ENCODE measurements around the gene TUBB2A. TPM values are rescaled to one million over a fixed set of nuclear protein-coding genes. Genes with fewer than 3 reads are reported as not detected.
"Not testable (repeated sequence)": the region's sequence is repeated elsewhere in the genome, so short reads cannot be mapped to it uniquely, and the experiment has no call there.

Gene TUBB2A
- total RNA-seq, 2 experiments from 2014 or later = 24.8 to 42.1 TPM

DNA sequence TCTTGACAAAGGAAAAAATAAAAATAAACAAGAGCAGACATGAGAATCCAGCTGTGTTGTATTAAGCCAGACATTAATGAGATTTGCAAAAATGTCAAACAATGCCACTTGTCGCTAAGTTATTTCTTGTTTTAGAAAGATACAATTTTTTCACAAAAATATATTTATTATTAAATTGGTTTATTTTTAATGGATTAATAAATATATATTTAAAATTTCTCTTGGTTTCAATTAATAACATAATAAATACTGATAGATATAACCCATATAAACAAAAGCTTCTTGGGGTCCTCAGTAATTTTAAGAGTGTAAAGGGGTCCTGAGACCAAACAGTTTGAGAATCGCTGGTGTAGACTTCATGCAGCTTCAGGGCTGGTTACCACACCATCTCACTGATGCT, 44.0 kb upstream of the TUBB2A start:
- Histone ChIP-seq H3K9me3 (ENCODE audit: low read length) (no peaks in the 10 kb centered on the region), H4K20me1 (ENCODE audit: insufficient read depth, low read length) (no peaks in the 10 kb centered on the region), H3K36me3 (ENCODE audit: insufficient read depth, low read length) (no peaks in the 10 kb centered on the region), H3K4me1 (ENCODE audit: insufficient read depth, low read length, poor library complexity, severe bottlenecking) (peaks cover 27% of the 10 kb centered on the region), H3K79me2 (ENCODE audit: insufficient read depth, low read depth, low read length) (no peaks in the 10 kb centered on the region), H3K4me3 (ENCODE audit: low read depth, low read length, poor library complexity, severe bottlenecking) (no peak overlapping the region), H3K27ac (ENCODE audit: low read depth, low read length, poor library complexity, severe bottlenecking) (no peak overlapping the region), H3K9me2 (ENCODE audit: insufficient read depth, low read length) (no peaks in the 10 kb centered on the region), H2AFZ (ENCODE audit: low read length) (no peak overlapping the region), H3K4me2 (ENCODE audit: low read length) (no peak overlapping the region)
- TF ChIP-seq EZH2phosphoT487 (IDR thresholded peaks at IDR 0.05; ENCODE audit: borderline replicate concordance, low read depth, low read length) = no peak
- ChIA-PET CTCF (ENCODE audit: unreplicated experiment) (no interaction called here), POLR2A (interaction anchor here (0.6 kb wide), 1 partner anchor 192 kb away, joined by 3 read pairs; no protein-coding TSS in a partner anchor)
- no TSS peak for BruUV-seq (replicated peaks)
- DNase-seq (ENCODE audit: low spot score) = no peak
- intact Hi-C loops (cut with micrococcal nuclease; ENCODE audit: unreplicated experiment) = no loop called here

DNA sequence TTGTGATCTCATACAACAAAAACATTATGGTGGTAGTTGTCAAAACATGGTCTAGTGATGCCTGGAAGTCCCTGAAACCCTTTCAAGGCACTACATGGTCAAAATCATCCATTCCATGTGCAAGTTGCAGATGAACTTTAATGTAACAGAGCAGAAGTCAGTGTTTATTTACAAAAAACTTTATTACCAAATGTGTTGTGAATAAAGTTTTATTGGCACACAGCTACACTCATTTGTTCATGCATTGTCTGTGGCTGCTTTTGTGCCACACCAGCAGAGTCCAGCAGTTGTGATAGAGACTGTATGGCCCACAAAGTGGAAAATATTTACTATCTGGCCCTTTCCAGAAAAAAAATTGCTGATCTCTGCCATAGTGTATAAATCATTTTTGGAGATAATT, 43.3 kb upstream of the TUBB2A start:
- DNase-seq (ENCODE audit: low spot score) = no peak
- no peaks in the 10 kb centered on the region for H3K9me3 ChIP-seq (ENCODE audit: low read length)
- no peaks in the 10 kb centered on the region for H3K36me3 ChIP-seq (ENCODE audit: insufficient read depth, low read length)
- no peaks in the 10 kb centered on the region for H3K9me2 ChIP-seq (ENCODE audit: insufficient read depth, low read length)
- H3K4me2 ChIP-seq (ENCODE audit: low read length) = no peak overlapping the region
- H3K4me3 ChIP-seq (ENCODE audit: low read depth, low read length, poor library complexity, severe bottlenecking) = no peak overlapping the region
- no peaks in the 10 kb centered on the region for H3K79me2 ChIP-seq (ENCODE audit: insufficient read depth, low read depth, low read length)
- ChIA-PET POLR2A (interaction anchor here (0.7 kb wide), 1 partner anchor 9 kb away, joined by 3 read pairs; no protein-coding TSS in a partner anchor), CTCF (ENCODE audit: unreplicated experiment) (no interaction called here)
- H4K20me1 ChIP-seq (ENCODE audit: insufficient read depth, low read length) = no peaks in the 10 kb centered on the region
- H3K27ac ChIP-seq (ENCODE audit: low read depth, low read length, poor library complexity, severe bottlenecking) = no peak overlapping the region
- TF ChIP-seq CTCF (conservative IDR thresholded peaks at IDR 0.05; ENCODE audit: low read length) (no peak), EZH2phosphoT487 (IDR thresholded peaks at IDR 0.05; ENCODE audit: borderline replicate concordance, low read depth, low read length) (no peak)
- H3K4me1 ChIP-seq (ENCODE audit: insufficient read depth, low read length, poor library complexity, severe bottlenecking) = peaks cover 27% of the 10 kb centered on the region
- BruUV-seq (replicated peaks) = no TSS peak
- no peak overlapping the region for H2AFZ ChIP-seq (ENCODE audit: low read length)
- intact Hi-C loops (cut with micrococcal nuclease; ENCODE audit: unreplicated experiment) = no loop called here

- Histone ChIP-seq H3K27ac (ENCODE audit: low read depth, low read length, poor library complexity, severe bottlenecking) (no peak overlapping the region), H3K9me2 (ENCODE audit: insufficient read depth, low read length) (no peaks in the 10 kb centered on the region), H3K4me1 (ENCODE audit: insufficient read depth, low read length, poor library complexity, severe bottlenecking) (peaks cover 19% of the 10 kb centered on the region), H3K4me3 (ENCODE audit: low read depth, low read length, poor library complexity, severe bottlenecking) (no peak overlapping the region), H3K79me2 (ENCODE audit: insufficient read depth, low read depth, low read length) (no peaks in the 10 kb centered on the region), H3K36me3 (ENCODE audit: insufficient read depth, low read length) (no peaks in the 10 kb centered on the region), H3K9me3 (ENCODE audit: low read length) (no peaks in the 10 kb centered on the region), H4K20me1 (ENCODE audit: insufficient read depth, low read length) (no peaks in the 10 kb centered on the region), H2AFZ (ENCODE audit: low read length) (no peak overlapping the region), H3K4me2 (ENCODE audit: low read length) (no peak overlapping the region)
- BruUV-seq (replicated peaks) = no TSS peak
- CTCF ChIA-PET (ENCODE audit: unreplicated experiment) = no interaction called here
- POLR2A ChIA-PET = no interaction called here
- no peak for DNase-seq (ENCODE audit: low spot score)
- no peak for TF ChIP-seq CTCF (conservative IDR thresholded peaks at IDR 0.05; ENCODE audit: low read length)
- TF ChIP-seq EZH2phosphoT487 (IDR thresholded peaks at IDR 0.05; ENCODE audit: borderline replicate concordance, low read depth, low read length) = no peak
- intact Hi-C loops (cut with micrococcal nuclease; ENCODE audit: unreplicated experiment) = no loop called here
Observed at GRCh38 chr6:3199382-3199781, 42.0 kb upstream of the TUBB2A start.

GRCh38 chr6:3197734-3198133, 40.4 kb upstream of the TUBB2A start:
- H3K79me2 ChIP-seq (ENCODE audit: insufficient read depth, low read depth, low read length); H3K9me3 ChIP-seq (ENCODE audit: low read length); H3K4me3 ChIP-seq (ENCODE audit: low read depth, low read length, poor library complexity, severe bottlenecking); DNase-seq (ENCODE audit: low spot score); CTCF ChIA-PET (ENCODE audit: unreplicated experiment); H3K36me3 ChIP-seq (ENCODE audit: insufficient read depth, low read length); H3K9me2 ChIP-seq (ENCODE audit: insufficient read depth, low read length); intact Hi-C loops (cut with micrococcal nuclease; ENCODE audit: unreplicated experiment); H3K27ac ChIP-seq (ENCODE audit: low read depth, low read length, poor library complexity, severe bottlenecking); H3K4me1 ChIP-seq (ENCODE audit: insufficient read depth, low read length, poor library complexity, severe bottlenecking); H2AFZ ChIP-seq (ENCODE audit: low read length); H3K4me2 ChIP-seq (ENCODE audit: low read length); BruUV-seq (replicated peaks); H4K20me1 ChIP-seq (ENCODE audit: insufficient read depth, low read length); POLR2A ChIA-PET: not testable (repeated sequence)

Measured in OCI-LY7 (cell line).